Endothelial cell of umbilical vein (primary cell): ENCODE measurements around the gene NANS. TPM values are rescaled to one million over a fixed set of nuclear protein-coding genes. Genes with fewer than 3 reads are reported as not detected.

Source experiments
- BruUV-seq: library from RNA; stranded (reverse); fragments of 400-500 nt; replicated peaks from 2 replicates; lab custom pipeline; 2021; lab: Mats Ljungman, UMichigan
- CTCF ChIA-PET: fragments of 300-600, 350-600 bp; sonication (Branson Sonifier 250); formaldehyde crosslinking; loops from one replicate; lab custom pipeline; 2021; ENCODE audit warnings: antibody characterized with exemption, inconsistent platforms; lab: Charles Lee
- POLR2A ChIA-PET: fragments of 300-600, 350-600 bp; sonication (Branson Sonifier 250); formaldehyde crosslinking; loops from one replicate; lab custom pipeline; 2021; ENCODE audit warnings: antibody characterized with exemption, inconsistent platforms; lab: Charles Lee
- DNase-seq: peaks from one replicate; pipeline ENCODE4 v3.0.0-alpha.2; 2011; ENCODE audit warnings: low read depth, low spot score
- FAIRE-seq: peaks from 2 replicates; lab custom pipeline; 2011; peaks lifted over from hg19 to GRCh38; lab: Jason Lieb, UNC
- H2AFZ ChIP-seq: 2 replicates; pipeline ENCODE4 v1.6.0; 2012; ENCODE audit warnings: low read depth, low read length, control low read depth, inconsistent platforms
- H3K27ac ChIP-seq: 2 replicates; pipeline ENCODE4 v1.5.1; 2011; ENCODE audit warnings: low read depth, mild to moderate bottlenecking, control low read depth, low read length, moderate library complexity; ENCODE audit not compliant: insufficient read depth
- H3K27me3 ChIP-seq, 2 experiments: 2 replicates each; pipeline versions ENCODE4 v1.6.0 to v1.6.1; 2011; ENCODE audit warnings: low read length in 2 of 2, mixed read lengths in 1 of 2; ENCODE audit not compliant: control insufficient read depth in 2 of 2, insufficient read depth in 2 of 2
- H3K36me3 ChIP-seq, 2 experiments: 2 replicates in 1 of 2; 3 replicates in 1 of 2; pipeline ENCODE4 v1.5.1; 2011; ENCODE audit warnings: low read length in 2 of 2, mild to moderate bottlenecking in 1 of 2, moderate library complexity in 1 of 2; ENCODE audit not compliant: control insufficient read depth in 2 of 2, insufficient read depth in 2 of 2; ENCODE audit errors: extremely low read depth in 1 of 2
- H3K4me1 ChIP-seq: 3 replicates; pipeline ENCODE4 v1.5.1; 2011; ENCODE audit warnings: mild to moderate bottlenecking, low read length; ENCODE audit not compliant: control insufficient read depth, insufficient read depth; ENCODE audit errors: extremely low read depth
- H3K4me2 ChIP-seq: 2 replicates; pipeline ENCODE4 v1.6.1; 2011; ENCODE audit warnings: low read length, control low read depth, mixed read lengths; ENCODE audit not compliant: insufficient read depth
- H3K4me3 ChIP-seq, 3 experiments: fragments of 200-600 bp in 1 of 3; sonication (generic), shearing (Covaris generic) in 1 of 3; replicated peaks in 1 of 3; 2 replicates each; pipeline ENCODE4 v1.5.1; 2011 to 2016; ENCODE audit warnings: control low read depth in 3 of 3, low read length in 3 of 3, mild to moderate bottlenecking in 2 of 3, inconsistent platforms in 1 of 3, low read depth in 1 of 3, moderate library complexity in 1 of 3; ENCODE audit not compliant: insufficient read depth in 1 of 3
- H3K79me2 ChIP-seq: 2 replicates; pipeline ENCODE4 v1.6.0; 2012; ENCODE audit warnings: low read length, inconsistent platforms; ENCODE audit not compliant: control insufficient read depth, insufficient read depth
- H3K9ac ChIP-seq: replicated peaks from 2 replicates; pipeline ENCODE3; 2011; ENCODE audit warnings: low read length, control low read depth; ENCODE audit not compliant: insufficient read depth; ENCODE audit errors: extremely low read depth
- H3K9me1 ChIP-seq: replicated peaks from 3 replicates; pipeline ENCODE4 v1.6.0; 2011; ENCODE audit warnings: mild to moderate bottlenecking, low read length; ENCODE audit not compliant: control insufficient read depth, insufficient read depth; ENCODE audit errors: extremely low read depth
- H3K9me3 ChIP-seq: replicated peaks from 2 replicates; pipeline ENCODE4 v1.5.1; 2012; ENCODE audit warnings: low read length, inconsistent platforms; ENCODE audit not compliant: control insufficient read depth, insufficient read depth
- H4K20me1 ChIP-seq: replicated peaks from 2 replicates; pipeline ENCODE3; 2011; ENCODE audit warnings: mild to moderate bottlenecking, low read length; ENCODE audit not compliant: control insufficient read depth, insufficient read depth; ENCODE audit errors: extremely low read depth
- CTCF ChIP-seq, 2 donors: IDR thresholded peaks; 1 replicate in 1 of 2; 2 replicates in 1 of 2; pipeline ENCODE4 v1.5.1; 2011; ENCODE audit warnings: low read length in 2 of 2, mild to moderate bottlenecking in 2 of 2, moderate library complexity in 2 of 2, control low read depth in 1 of 2, inconsistent platforms in 1 of 2, low read depth in 1 of 2; ENCODE audit not compliant: insufficient read depth in 1 of 2; ENCODE audit errors: extremely low read depth in 1 of 2
- EZH2 ChIP-seq: IDR thresholded peaks from 2 replicates; pipeline ENCODE4 v1.6.1; 2012; ENCODE audit warnings: borderline replicate concordance, low read depth, mild to moderate bottlenecking, moderate library complexity, low read length, inconsistent platforms; ENCODE audit not compliant: severe bottlenecking
- FOS ChIP-seq: IDR thresholded peaks from 2 replicates; pipeline ENCODE4 v1.6.1; 2011; ENCODE audit warnings: mild to moderate bottlenecking, low read length, moderate library complexity, borderline replicate concordance; ENCODE audit not compliant: insufficient read depth
- GATA2 ChIP-seq: IDR thresholded peaks from 2 replicates; pipeline ENCODE4 v1.7.0; 2011; ENCODE audit warnings: low read depth, mild to moderate bottlenecking, moderate library complexity, mixed read lengths, low read length; ENCODE audit not compliant: insufficient read length, insufficient read depth
- JUN ChIP-seq: IDR thresholded peaks from 2 replicates; pipeline ENCODE4 v1.6.1; 2011; ENCODE audit warnings: borderline replicate concordance, low read depth; ENCODE audit not compliant: insufficient read length, insufficient read depth
- MAX ChIP-seq: IDR thresholded peaks from 2 replicates; pipeline ENCODE4 v1.6.1; 2011; ENCODE audit not compliant: insufficient read depth, insufficient read length
- MYC ChIP-seq: IDR thresholded peaks from one replicate; pipeline ENCODE4 v1.6.1; 2011; ENCODE audit warnings: mild to moderate bottlenecking, low read depth, low read length
- POLR2A ChIP-seq: IDR thresholded peaks from 2 replicates; pipeline ENCODE4 v1.6.1; 2012; ENCODE audit warnings: low read depth, mild to moderate bottlenecking, control low read depth, low read length
- POLR2AphosphoS5 ChIP-seq: IDR thresholded peaks from 2 replicates; pipeline ENCODE4 v1.6.1; 2012; ENCODE audit warnings: low read depth, mild to moderate bottlenecking, control low read depth, low read length, moderate library complexity; ENCODE audit not compliant: insufficient read depth
- dilution Hi-C: fragments of 300-500 bp; cut with MboI; formaldehyde crosslinking; loops from one replicate; pipeline ENCODE4 v1.15.0; 2019; ENCODE audit warnings: low sequenced_read_pairs; ENCODE audit not compliant: extremely low pct_ligation_motif_present
- intact Hi-C: fragments of 100-400 bp; cut with micrococcal nuclease; formaldehyde crosslinking; loops from one replicate; pipeline ENCODE4 v1.10.0; 2022
- polyA plus RNA-seq, 4 experiments: library from polyadenylated mRNA; depleted of rRNA in 3 of 4; stranded (reverse) in 3 of 4; unstranded in 1 of 4; fragments of >200 nt; gene quantifications; 2 replicates each; pipeline versions ENCODE4 v1.2.1 to v1.2.3, GENCODE V29; 2011 to 2012; ENCODE audit warnings: missing spikeins in 1 of 4
- total RNA-seq: library from RNA; stranded (reverse); gene quantifications from 2 replicates; pipeline ENCODE4 v1.2.3, GENCODE V29; 2021

The NANS gene
- total and polyA plus RNA-seq, 2 donors (not counting 3 experiments of a cell fraction or from before 2014, with no cell fraction given), result 85.1 to 108 TPM

DNA sequence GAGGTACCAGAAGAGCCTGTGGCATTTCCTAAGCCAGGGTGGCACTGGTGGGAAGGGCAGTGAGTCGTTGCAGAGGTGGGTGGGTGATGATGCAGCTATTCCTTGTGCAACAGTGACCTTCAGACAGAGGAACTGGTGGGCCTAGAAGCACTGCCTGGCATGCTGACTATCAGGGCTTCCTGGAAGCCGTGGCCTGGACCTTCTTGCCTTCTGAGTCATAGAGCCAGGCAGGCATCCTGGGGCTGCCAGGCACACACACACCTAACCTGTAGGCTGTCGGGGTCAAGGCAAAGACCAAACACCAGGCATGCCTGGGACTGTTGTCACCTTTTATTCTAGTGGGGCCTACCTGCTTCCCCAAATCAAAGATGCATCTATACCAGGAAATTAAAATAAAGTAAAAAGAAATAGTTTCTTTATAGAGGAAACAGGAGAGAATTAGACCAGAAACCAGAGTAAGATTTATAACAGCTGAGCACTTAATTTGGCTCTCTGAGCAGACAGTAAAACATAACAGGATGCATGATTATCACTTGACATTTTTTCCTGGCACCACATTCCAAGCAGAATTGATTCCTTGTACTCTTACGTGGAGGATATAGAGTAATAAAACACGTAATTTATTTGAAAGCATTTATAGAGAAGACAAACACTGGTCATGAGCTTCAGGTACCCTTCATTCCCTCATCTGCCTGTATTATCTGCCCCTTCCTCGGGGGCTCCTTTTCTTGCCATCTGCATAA lies 25.1 kb downstream of the NANS start:
- Histone ChIP-seq H3K9me1 (no peaks in the 10 kb centered on the region), H3K9ac (no peak overlapping the region), H3K36me3 (peaks cover 5 to 18% of the 10 kb centered on the region in 2 experiments), H3K9me3 (no peaks in the 10 kb centered on the region), H4K20me1 (no peaks in the 10 kb centered on the region), H3K4me2 (no peak overlapping the region), H3K4me3 (no peak overlapping the region), H3K4me1 (peaks cover 12% of the 10 kb centered on the region), H3K79me2 (peaks cover 2% of the 10 kb centered on the region), H2AFZ (no peak overlapping the region), H3K27ac (peak overlapping the region; percentile 6), H3K27me3 (no peaks in the 10 kb centered on the region)
- dilution Hi-C loops (no loop called here), intact Hi-C loops (no loop called here)
- DNase-seq (peak; percentile 56), FAIRE-seq (no peak)
- POLR2A ChIA-PET, result interaction anchor here (1.7 kb wide), 1 partner anchor 25 kb away, joined by 4 read pairs; the partner anchor contains the start of gene NANS
- BruUV-seq, result no TSS peak
- TF ChIP-seq FOS, result peak; percentile 47
- no peak for TF ChIP-seq GATA2
- CTCF ChIA-PET, result no interaction called here

DNA sequence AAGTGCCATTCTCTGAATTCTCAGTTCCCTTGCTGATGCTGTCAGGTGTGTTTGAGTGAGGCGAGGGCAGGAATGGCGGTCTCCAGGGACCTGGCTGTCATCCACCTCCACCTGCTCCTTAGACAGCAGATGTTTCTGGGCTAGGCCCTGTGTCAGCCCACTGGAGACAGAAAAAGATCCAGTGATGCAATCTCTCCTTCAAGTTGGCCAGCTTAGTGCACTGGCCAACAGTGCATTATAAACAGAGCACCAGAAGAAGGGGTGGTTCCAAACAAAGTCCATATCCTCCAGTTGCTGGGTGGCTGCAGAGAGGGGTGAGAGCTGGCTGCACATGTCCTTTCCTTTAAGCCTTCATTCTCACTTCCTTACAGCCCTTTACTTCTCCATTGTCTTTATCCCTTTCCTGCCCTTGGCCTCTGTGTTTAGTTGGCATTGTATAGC lies 26.5 kb downstream of the NANS start:
- peaks cover 14% of the 10 kb centered on the region for H3K4me1 ChIP-seq
- DNase-seq, result peak; percentile 16
- POLR2A ChIA-PET, result no interaction called here
- dilution Hi-C loops (no loop called here), intact Hi-C loops (no loop called here)
- H3K9me1 ChIP-seq, result no peaks in the 10 kb centered on the region
- H3K9ac ChIP-seq, result no peak overlapping the region
- CTCF ChIA-PET, result interaction anchor here (1.1 kb wide), 1 partner anchor 9 kb away, joined by 5 read pairs; no protein-coding TSS in a partner anchor
- no peaks in the 10 kb centered on the region for H3K79me2 ChIP-seq
- TF ChIP-seq FOS (no peak), JUN (no peak), POLR2A (no peak), GATA2 (no peak), EZH2 (no peak), MAX (no peak), CTCF (IDR thresholded peaks at IDR 0.05; ENCODE audit: extremely low read depth in 1 of 2, insufficient read depth in 1 of 2, low read depth in 1 of 2, low read length in 2 of 2) (no peak), POLR2AphosphoS5 (no peak), MYC (no peak)
- BruUV-seq, result no TSS peak
- H2AFZ ChIP-seq, result no peak overlapping the region
- no peak overlapping the region for H3K27ac ChIP-seq
- H3K4me3 ChIP-seq, result no peak overlapping the region
- no peaks in the 10 kb centered on the region for H3K9me3 ChIP-seq
- H4K20me1 ChIP-seq, result no peaks in the 10 kb centered on the region
- H3K4me2 ChIP-seq, result no peak overlapping the region
- H3K27me3 ChIP-seq, result no peaks in the 10 kb centered on the region
- no peak for FAIRE-seq
- peaks cover 5 to 15% of the 10 kb centered on the region in 2 experiments for H3K36me3 ChIP-seq
